Mammary epithelial cell (primary cell): ENCODE measurements around the gene MGAT5.

Experiments used
- CTCF ChIP-seq, 2 donors: IDR thresholded peaks in 1 of 2; conservative IDR thresholded peaks in 1 of 2; 2 replicates each; pipeline ENCODE4 v1.5.1; 2011 to 2012; ENCODE audit warnings: inconsistent platforms in 2 of 2, low read length in 2 of 2, mild to moderate bottlenecking in 2 of 2, control low read depth in 1 of 2, low read depth in 1 of 2; ENCODE audit not compliant: insufficient read depth in 1 of 2; ENCODE audit errors: extremely low read depth in 1 of 2
- EZH2 ChIP-seq: IDR thresholded peaks from 2 replicates; pipeline ENCODE4 v1.6.1; 2012; ENCODE audit warnings: low read length, inconsistent platforms, borderline replicate concordance

- TF ChIP-seq CTCF (conservative IDR thresholded peaks at IDR 0.05 in 1 of 2, IDR thresholded peaks at IDR 0.05 in 1 of 2; ENCODE audit: extremely low read depth in 1 of 2, insufficient read depth in 1 of 2, low read depth in 1 of 2, low read length in 2 of 2) (no peak), EZH2 (no peak)
Measured at GRCh38 chr2:134243244-134243643, 10.6 kb upstream of the MGAT5 start.
